Nephron progenitor cell (in vitro differentiated cells): ENCODE measurements around the gene UBXN6.

Experiments used
- DNase-seq: peaks from one replicate; pipeline ENCODE4 v3.0.0; 2021
- H3K27ac Mint-ChIP-seq: 2 replicates; pipeline ENCODE4 v1.8.0; 2021; ENCODE audit warnings: mild to moderate bottlenecking, moderate library complexity, mixed read lengths
- H3K27me3 Mint-ChIP-seq: 2 replicates; pipeline ENCODE4 v1.8.0; 2021; ENCODE audit warnings: mild to moderate bottlenecking, low read depth, mixed read lengths; ENCODE audit not compliant: poor library complexity
- H3K36me3 Mint-ChIP-seq: 2 replicates; pipeline ENCODE4 v1.8.0; 2021; ENCODE audit warnings: low read depth, mixed read lengths
- H3K4me1 Mint-ChIP-seq: 2 replicates; pipeline ENCODE4 v1.8.0; 2021; ENCODE audit warnings: mixed read lengths
- H3K4me3 Mint-ChIP-seq: 2 replicates; pipeline ENCODE4 v1.8.0; 2021; ENCODE audit warnings: mild to moderate bottlenecking, moderate library complexity, mixed read lengths
- H3K9me3 Mint-ChIP-seq: 2 replicates; pipeline ENCODE4 v1.8.0; 2021; ENCODE audit warnings: mild to moderate bottlenecking, moderate library complexity, mixed read lengths
- CTCF ChIP-seq: fragments of 200-600 bp; sonication (generic); IDR thresholded peaks from 2 replicates; pipeline ENCODE4 v1.5.0; 2021; ENCODE audit warnings: antibody characterized with exemption

Gene UBXN6

GRCh38 chr19:4477034-4477801, 19.6 kb upstream of the UBXN6 start:
- H3K9me3 Mint-ChIP-seq = no peaks in the 10 kb centered on the region
- TF ChIP-seq CTCF = no peak
- peaks cover 32% of the 10 kb centered on the region for H3K36me3 Mint-ChIP-seq
- peaks cover 2% of the 10 kb centered on the region for H3K27me3 Mint-ChIP-seq
- peaks cover 16% of the 10 kb centered on the region for H3K4me1 Mint-ChIP-seq
- H3K27ac Mint-ChIP-seq = no peak overlapping the region
- no peak overlapping the region for H3K4me3 Mint-ChIP-seq
- no peak for DNase-seq

- Mint-ChIP-seq H3K9me3 (peaks cover 1% of the 10 kb centered on the region), H3K27me3 (peaks cover 2% of the 10 kb centered on the region), H3K4me3 (peak overlapping the region; percentile 92), H3K27ac (peak overlapping the region; percentile 79), H3K36me3 (peaks cover 23% of the 10 kb centered on the region), H3K4me1 (peaks cover 21% of the 10 kb centered on the region)
- no peak for TF ChIP-seq CTCF
- DNase-seq = peak; percentile 74
Measured at GRCh38 chr19:4474514-4475022, 17.0 kb upstream of the UBXN6 start.

GRCh38 chr19:4473763-4474513, 16.3 kb upstream of the UBXN6 start:
- H3K4me3 Mint-ChIP-seq = peak overlapping the region; percentile 92
- peaks cover 3% of the 10 kb centered on the region for H3K27me3 Mint-ChIP-seq
- DNase-seq = peak; percentile 36
- TF ChIP-seq CTCF = no peak
- peaks cover 21% of the 10 kb centered on the region for H3K4me1 Mint-ChIP-seq
- peaks cover 3% of the 10 kb centered on the region for H3K9me3 Mint-ChIP-seq
- peak overlapping the region; percentile 79 for H3K27ac Mint-ChIP-seq
- peaks cover 20% of the 10 kb centered on the region for H3K36me3 Mint-ChIP-seq

GRCh38 chr19:4473011-4473762, 15.6 kb upstream of the UBXN6 start:
- no peak for TF ChIP-seq CTCF
- H3K4me1 Mint-ChIP-seq = peaks cover 21% of the 10 kb centered on the region
- peak overlapping the region; percentile 92 for H3K4me3 Mint-ChIP-seq
- peaks cover 3% of the 10 kb centered on the region for H3K9me3 Mint-ChIP-seq
- peaks cover 3% of the 10 kb centered on the region for H3K27me3 Mint-ChIP-seq
- peaks cover 20% of the 10 kb centered on the region for H3K36me3 Mint-ChIP-seq
- DNase-seq = no peak
- H3K27ac Mint-ChIP-seq = peak overlapping the region; percentile 79

- Mint-ChIP-seq H3K27ac (peak within 1 kb of the TSS; percentile 79), H3K9me3 (peaks cover 3% of the 10 kb centered on the region), H3K27me3 (peaks cover 3% of the 10 kb centered on the region), H3K36me3 (peaks cover 12% of the 10 kb centered on the region), H3K4me3 (peak within 1 kb of the TSS; percentile 92), H3K4me1 (peaks cover 21% of the 10 kb centered on the region)
- peak; percentile 97 for DNase-seq
- no peak for TF ChIP-seq CTCF
Measured at GRCh38 chr19:4472174-4472974, 14.8 kb upstream of the UBXN6 start, which contains the start of gene HDGFL2. Gene HDGFL2 (plus strand): TSS chr19:4472297. CDS start chr19:4472351, 54 bp downstream.
